ENCODE data around the gene RPL15.

GRCh38 chr3:23886311-23886710 is 30.6 kb upstream of the RPL15 start:
- no peak for TF ChIP-seq CTCF (IDR thresholded peaks at IDR 0.05)
- no peak for TF ChIP-seq ZFX (IDR thresholded peaks at IDR 0.05; ENCODE audit: borderline replicate concordance)
